Measurements from ENCODE around the gene EDN2. TPM values are rescaled to one million over a fixed set of nuclear protein-coding genes. Genes with fewer than 3 reads are reported as not detected.

The EDN2 gene
- total RNA-seq, 2 donors from 2014 or later: 0.78 TPM; not detected in 1

GRCh38 chr1:41510531-41511238 lies 26.2 kb upstream of the EDN2 start:
- H3K27me3 ChIP-seq: no peaks in the 10 kb centered on the region
- H3K36me3 ChIP-seq: no peaks in the 10 kb centered on the region
- H3K4me3 ChIP-seq: no peak overlapping the region
- no peaks in the 10 kb centered on the region for H3K9me3 ChIP-seq
- DNase-seq (ENCODE audit: low spot score): no peak
- no peak overlapping the region for H3K27ac ChIP-seq
- peaks cover 0 to 19% of the 10 kb centered on the region in 2 donors for H3K4me1 ChIP-seq
- TF ChIP-seq, protein P1, sequence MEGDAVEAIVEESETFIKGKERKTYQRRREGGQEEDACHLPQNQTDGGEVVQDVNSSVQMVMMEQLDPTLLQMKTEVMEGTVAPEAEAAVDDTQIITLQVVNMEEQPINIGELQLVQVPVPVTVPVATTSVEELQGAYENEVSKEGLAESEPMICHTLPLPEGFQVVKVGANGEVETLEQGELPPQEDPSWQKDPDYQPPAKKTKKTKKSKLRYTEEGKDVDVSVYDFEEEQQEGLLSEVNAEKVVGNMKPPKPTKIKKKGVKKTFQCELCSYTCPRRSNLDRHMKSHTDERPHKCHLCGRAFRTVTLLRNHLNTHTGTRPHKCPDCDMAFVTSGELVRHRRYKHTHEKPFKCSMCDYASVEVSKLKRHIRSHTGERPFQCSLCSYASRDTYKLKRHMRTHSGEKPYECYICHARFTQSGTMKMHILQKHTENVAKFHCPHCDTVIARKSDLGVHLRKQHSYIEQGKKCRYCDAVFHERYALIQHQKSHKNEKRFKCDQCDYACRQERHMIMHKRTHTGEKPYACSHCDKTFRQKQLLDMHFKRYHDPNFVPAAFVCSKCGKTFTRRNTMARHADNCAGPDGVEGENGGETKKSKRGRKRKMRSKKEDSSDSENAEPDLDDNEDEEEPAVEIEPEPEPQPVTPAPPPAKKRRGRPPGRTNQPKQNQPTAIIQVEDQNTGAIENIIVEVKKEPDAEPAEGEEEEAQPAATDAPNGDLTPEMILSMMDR (IDR thresholded peaks at IDR 0.05): no peak

GRCh38 chr1:41509270-41509671 lies 24.8 kb upstream of the EDN2 start:
- no peak for DNase-seq (ENCODE audit: low spot score)
- Histone ChIP-seq H3K4me3 (no peak overlapping the region), H3K27me3 (no peaks in the 10 kb centered on the region), H3K27ac (no peak overlapping the region), H3K9me3 (no peaks in the 10 kb centered on the region), H3K4me1 (peaks cover 0 to 5% of the 10 kb centered on the region in 2 donors), H3K36me3 (no peaks in the 10 kb centered on the region)
- TF ChIP-seq, protein P1 (IDR thresholded peaks at IDR 0.05): no peak

DNA sequence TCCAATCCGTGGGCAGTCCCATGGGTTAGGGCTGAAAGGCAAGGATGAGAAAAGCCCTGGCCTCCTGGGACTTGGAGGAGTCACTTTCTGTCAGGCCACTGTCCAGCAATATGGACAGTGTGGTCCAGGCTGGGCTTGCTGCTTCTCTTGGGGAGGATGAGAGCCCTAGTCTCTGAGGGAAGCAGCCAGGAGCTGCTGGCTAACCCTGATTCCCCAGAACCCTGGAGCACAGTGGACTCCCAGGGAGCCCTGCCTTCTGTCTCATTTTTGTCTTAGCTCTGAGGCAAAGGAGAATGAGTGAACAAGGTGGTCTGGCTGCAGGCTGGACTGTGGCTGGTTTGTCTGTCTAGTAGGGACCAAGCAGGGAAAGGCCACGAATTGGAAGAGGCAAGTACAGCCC lies 23.8 kb upstream of the EDN2 start:
- Histone ChIP-seq H3K4me3 (no peak overlapping the region), H3K4me1 (peaks cover 0 to under 1% of the 10 kb centered on the region in 2 donors), H3K27ac (no peak overlapping the region), H3K9me3 (no peaks in the 10 kb centered on the region), H3K36me3 (no peaks in the 10 kb centered on the region), H3K27me3 (no peaks in the 10 kb centered on the region)
- TF ChIP-seq, protein P1 (IDR thresholded peaks at IDR 0.05): no peak
- no peak for DNase-seq (ENCODE audit: low spot score)

DNA sequence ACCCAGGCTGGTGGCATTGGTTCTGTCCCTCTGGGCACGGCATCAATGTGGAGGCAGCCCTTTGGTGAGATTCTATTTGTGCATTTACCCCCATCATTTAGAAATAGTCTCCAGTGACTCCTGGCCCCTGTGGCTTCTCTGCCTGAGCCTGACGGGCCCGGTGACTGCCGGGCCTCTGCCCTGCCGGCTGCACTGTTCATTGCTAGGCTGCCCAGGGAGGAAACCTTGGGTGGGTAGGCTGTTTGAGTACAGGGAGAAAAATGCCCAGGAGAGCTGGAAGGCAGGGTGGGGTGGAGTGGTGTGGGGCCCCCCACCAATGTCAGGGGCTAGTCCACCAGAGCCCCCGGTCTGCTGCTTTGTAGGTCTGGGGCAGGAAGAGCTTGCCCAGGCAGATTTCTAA lies 23.4 kb upstream of the EDN2 start:
- peaks cover 0 to 5% of the 10 kb centered on the region in 2 donors for H3K4me1 ChIP-seq
- no peak overlapping the region for H3K27ac ChIP-seq
- H3K27me3 ChIP-seq: no peaks in the 10 kb centered on the region
- TF ChIP-seq, protein P1 (IDR thresholded peaks at IDR 0.05): no peak
- no peak for DNase-seq (ENCODE audit: low spot score)
- no peak overlapping the region for H3K4me3 ChIP-seq
- no peaks in the 10 kb centered on the region for H3K9me3 ChIP-seq
- no peaks in the 10 kb centered on the region for H3K36me3 ChIP-seq

DNA sequence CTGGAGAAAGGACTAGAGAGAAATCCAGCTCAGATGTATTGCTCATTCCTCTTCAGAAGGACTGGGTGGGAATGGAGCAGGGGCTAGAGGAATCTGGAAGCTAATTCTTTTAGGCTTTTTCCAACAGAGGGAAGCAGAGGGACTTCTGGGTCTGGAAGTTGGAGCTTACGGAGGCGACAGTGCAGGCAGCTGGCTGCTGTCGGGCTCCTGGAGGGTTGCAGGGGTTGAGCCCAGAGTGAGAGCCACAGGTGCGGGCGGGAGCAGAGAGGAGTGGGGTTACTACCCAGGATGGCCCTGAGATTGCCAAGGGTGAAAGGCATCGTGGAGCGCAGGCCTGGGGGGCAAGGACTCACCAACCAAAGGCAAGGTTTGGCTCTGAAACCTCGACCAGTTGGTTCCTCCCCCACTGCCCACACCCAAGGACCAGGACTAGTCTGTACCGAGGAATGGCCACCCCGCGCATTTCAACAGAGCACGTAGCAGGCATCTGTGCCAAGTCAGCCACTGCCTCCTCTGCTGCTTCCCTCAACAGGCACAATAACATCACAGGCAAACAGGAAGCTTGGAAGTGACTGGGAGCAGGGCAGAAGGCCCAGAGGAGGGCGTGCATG lies 22.7 kb upstream of the EDN2 start:
- H3K9me3 ChIP-seq: no peaks in the 10 kb centered on the region
- TF ChIP-seq, protein P1 (IDR thresholded peaks at IDR 0.05): no peak
- H3K4me1 ChIP-seq: peaks cover 0 to 11% of the 10 kb centered on the region in 2 donors
- no peak for DNase-seq (ENCODE audit: low spot score)
- H3K27me3 ChIP-seq: no peaks in the 10 kb centered on the region
- H3K27ac ChIP-seq: no peak overlapping the region
- no peak overlapping the region for H3K4me3 ChIP-seq
- H3K36me3 ChIP-seq: no peaks in the 10 kb centered on the region

All from right atrium auricular region (tissue), 2 donors.